SU-DHL-6 (cell line): ENCODE measurements around the gene PPARA.

Source experiments
- EZH2phosphoT487 ChIP-seq: fragments of 200-600 bp; sonication (generic), shearing (Covaris generic); conservative IDR thresholded peaks from 2 replicates; pipeline ENCODE4 v1.6.1; 2018; ENCODE audit warnings: mild to moderate bottlenecking, antibody characterized with exemption, low read length, moderate library complexity, mixed read lengths
- TF ChIP-seq, protein P1 (sequence below): fragments of 200-600 bp; sonication (generic); IDR thresholded peaks from one replicate; pipeline ENCODE4 v1.5.1; 2017; ENCODE audit warnings: antibody characterized with exemption, mild to moderate bottlenecking, low read length, moderate library complexity; ENCODE audit not compliant: insufficient read depth, poor library complexity, severe bottlenecking

GRCh38 chr22:46171940-46172339 is 21.6 kb downstream of the PPARA start:
- TF ChIP-seq, protein P1, sequence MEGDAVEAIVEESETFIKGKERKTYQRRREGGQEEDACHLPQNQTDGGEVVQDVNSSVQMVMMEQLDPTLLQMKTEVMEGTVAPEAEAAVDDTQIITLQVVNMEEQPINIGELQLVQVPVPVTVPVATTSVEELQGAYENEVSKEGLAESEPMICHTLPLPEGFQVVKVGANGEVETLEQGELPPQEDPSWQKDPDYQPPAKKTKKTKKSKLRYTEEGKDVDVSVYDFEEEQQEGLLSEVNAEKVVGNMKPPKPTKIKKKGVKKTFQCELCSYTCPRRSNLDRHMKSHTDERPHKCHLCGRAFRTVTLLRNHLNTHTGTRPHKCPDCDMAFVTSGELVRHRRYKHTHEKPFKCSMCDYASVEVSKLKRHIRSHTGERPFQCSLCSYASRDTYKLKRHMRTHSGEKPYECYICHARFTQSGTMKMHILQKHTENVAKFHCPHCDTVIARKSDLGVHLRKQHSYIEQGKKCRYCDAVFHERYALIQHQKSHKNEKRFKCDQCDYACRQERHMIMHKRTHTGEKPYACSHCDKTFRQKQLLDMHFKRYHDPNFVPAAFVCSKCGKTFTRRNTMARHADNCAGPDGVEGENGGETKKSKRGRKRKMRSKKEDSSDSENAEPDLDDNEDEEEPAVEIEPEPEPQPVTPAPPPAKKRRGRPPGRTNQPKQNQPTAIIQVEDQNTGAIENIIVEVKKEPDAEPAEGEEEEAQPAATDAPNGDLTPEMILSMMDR = no peak
- no peak for TF ChIP-seq EZH2phosphoT487
